Stimulated activated naive CD8-positive, alpha-beta T cell treated with anti-CD3 and anti-CD28 coated beads, Interleukin-15, amount 100 ng/mL, for 72 hours (primary cell): Measurements from ENCODE around the gene MYADM.
"Not testable (repeated sequence)": the region's sequence is repeated elsewhere in the genome, so short reads cannot be mapped to it uniquely, and the experiment has no call there.

Experiments used
- ATAC-seq: fragments of 150-1000 bp; cut with Tn5 transposase; 2 replicates; pipeline ENCODE4 v1.10.0; 2021; ENCODE audit warnings: mild to moderate bottlenecking, moderate library complexity
- DNase-seq, 2 donors: peaks; one replicate each; pipeline ENCODE4 v3.0.0; 2021 to 2022
- H3K27ac Mint-ChIP-seq, 2 donors: one replicate each; pipeline ENCODE4 v1.8.0; 2022; ENCODE audit warnings: mild to moderate bottlenecking in 2 of 2, mixed read lengths in 2 of 2, moderate library complexity in 2 of 2
- H3K27me3 Mint-ChIP-seq: one replicate; pipeline ENCODE4 v1.8.0; 2022; ENCODE audit warnings: mixed read lengths
- H3K4me1 Mint-ChIP-seq: one replicate; pipeline ENCODE4 v1.8.0; 2022; ENCODE audit warnings: mild to moderate bottlenecking, mixed read lengths
- H3K4me3 Mint-ChIP-seq, 2 donors: one replicate each; pipeline ENCODE4 v1.8.0; 2022; ENCODE audit warnings: mild to moderate bottlenecking in 2 of 2, mixed read lengths in 2 of 2, moderate library complexity in 1 of 2
- H3K9me3 Mint-ChIP-seq, 2 donors: one replicate each; pipeline ENCODE4 v1.8.0; 2022; ENCODE audit warnings: mixed read lengths in 2 of 2

Gene MYADM, protein sequence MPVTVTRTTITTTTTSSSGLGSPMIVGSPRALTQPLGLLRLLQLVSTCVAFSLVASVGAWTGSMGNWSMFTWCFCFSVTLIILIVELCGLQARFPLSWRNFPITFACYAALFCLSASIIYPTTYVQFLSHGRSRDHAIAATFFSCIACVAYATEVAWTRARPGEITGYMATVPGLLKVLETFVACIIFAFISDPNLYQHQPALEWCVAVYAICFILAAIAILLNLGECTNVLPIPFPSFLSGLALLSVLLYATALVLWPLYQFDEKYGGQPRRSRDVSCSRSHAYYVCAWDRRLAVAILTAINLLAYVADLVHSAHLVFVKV

DNA sequence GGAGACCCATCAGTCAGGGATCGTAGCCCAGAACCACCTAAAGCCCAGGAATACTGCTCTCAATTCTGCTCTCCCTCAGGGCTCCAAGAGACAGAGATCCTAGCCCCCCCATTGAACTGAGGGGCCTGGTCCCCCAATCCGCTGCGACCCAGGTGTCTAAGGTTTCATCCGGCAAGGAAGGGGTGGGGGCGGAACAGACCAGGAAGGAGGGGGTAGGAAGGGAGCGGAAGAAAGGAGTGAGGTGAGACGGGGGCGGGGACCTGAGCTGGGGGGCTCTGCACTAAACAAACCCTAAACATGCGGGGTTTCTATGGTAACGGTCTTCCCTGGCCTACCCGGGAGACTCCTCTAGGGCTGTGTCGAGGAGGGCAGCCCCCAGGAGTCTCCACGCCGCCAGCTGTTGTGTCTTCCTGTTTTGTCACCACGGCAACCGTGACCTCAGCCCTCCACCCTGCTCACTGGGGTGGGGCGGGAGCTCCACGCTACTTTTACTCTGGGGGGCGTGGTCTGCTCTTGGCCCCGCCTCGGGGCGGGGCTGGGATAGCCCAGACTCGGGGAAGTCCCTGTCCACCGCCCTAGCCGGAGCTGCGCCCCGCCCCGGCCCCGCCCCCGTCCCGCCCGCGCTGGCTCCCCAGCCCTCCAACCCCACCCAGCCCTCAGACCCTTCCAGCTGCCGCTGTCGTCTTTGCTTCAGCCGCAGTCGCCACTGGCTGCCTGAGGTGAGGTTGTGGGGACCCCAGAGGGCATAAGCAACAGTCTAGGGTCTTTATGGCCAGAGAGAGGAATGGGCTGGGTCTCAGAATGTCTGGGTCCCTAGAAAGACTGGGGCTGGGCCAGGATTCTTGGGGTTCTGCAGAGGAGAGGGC, at the start of gene MYADM:
TSS of gene MYADM (plus strand) at position 659 of the 866 bp plus-strand sequence. CDS start 5,647 bp downstream, outside the sequence.
- Mint-ChIP-seq H3K4me3 (peak within 1 kb of the TSS; percentile 92 to 98), H3K27ac (peak within 1 kb of the TSS; percentile 99), H3K4me1 (peaks cover 45% of the 10 kb centered on the region), H3K27me3 (no peaks in the 10 kb centered on the region), H3K9me3 (no peaks in the 10 kb centered on the region)
- DNase-seq = peak; percentile 99
- peak; percentile 89 for ATAC-seq

DNA sequence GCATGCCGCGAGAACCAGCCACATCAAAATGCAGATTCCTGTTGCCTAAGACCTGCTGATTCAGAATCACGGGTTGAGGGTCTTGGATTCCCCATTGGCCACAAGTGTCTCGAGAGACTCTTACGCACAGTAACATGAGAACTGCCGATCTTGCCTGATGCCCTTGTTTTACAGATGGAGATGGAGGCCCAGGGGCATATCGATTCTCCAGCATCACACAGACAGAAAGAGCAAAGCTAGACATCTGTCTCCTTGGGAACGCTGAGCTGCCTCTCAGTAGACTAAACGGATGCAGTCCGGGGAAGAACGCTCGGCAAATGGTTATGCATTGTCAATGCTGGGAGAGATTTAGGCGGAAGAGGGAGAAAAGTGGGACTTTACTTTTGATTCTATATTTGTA, 48.9 kb upstream of the MYADM start:
- Mint-ChIP-seq H3K4me3 (no peak overlapping the region), H3K4me1 (peaks cover under 1% of the 10 kb centered on the region), H3K9me3 (no peaks in the 10 kb centered on the region), H3K27ac (no peak overlapping the region), H3K27me3 (peaks cover 4% of the 10 kb centered on the region)
- DNase-seq (no peak), ATAC-seq (no peak)

DNA sequence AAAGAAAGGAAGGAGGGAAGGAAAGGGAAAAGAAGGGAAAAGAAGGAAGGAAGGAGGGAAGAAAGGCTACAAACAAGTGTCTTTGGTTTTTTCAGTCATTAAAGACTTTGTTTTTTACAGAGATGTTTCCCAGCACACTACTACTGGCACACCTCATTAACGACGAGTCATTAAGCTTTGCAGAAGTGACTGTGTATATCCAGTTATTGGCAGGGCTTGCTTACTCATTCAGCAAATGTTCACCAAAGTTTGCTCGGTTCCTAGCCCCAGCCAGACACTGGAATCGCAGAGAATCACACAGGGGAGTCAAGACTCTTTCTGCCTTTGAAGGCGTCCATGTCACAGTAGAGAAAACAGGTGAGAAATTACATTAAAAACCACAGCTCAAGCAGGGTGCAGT, 47.8 kb upstream of the MYADM start:
- Mint-ChIP-seq H3K4me3 (no peak overlapping the region), H3K9me3 (no peaks in the 10 kb centered on the region), H3K27me3 (peaks cover 15% of the 10 kb centered on the region), H3K4me1 (peaks cover 10% of the 10 kb centered on the region), H3K27ac (no peak overlapping the region)
- ATAC-seq (no peak), DNase-seq (no peak)

DNA sequence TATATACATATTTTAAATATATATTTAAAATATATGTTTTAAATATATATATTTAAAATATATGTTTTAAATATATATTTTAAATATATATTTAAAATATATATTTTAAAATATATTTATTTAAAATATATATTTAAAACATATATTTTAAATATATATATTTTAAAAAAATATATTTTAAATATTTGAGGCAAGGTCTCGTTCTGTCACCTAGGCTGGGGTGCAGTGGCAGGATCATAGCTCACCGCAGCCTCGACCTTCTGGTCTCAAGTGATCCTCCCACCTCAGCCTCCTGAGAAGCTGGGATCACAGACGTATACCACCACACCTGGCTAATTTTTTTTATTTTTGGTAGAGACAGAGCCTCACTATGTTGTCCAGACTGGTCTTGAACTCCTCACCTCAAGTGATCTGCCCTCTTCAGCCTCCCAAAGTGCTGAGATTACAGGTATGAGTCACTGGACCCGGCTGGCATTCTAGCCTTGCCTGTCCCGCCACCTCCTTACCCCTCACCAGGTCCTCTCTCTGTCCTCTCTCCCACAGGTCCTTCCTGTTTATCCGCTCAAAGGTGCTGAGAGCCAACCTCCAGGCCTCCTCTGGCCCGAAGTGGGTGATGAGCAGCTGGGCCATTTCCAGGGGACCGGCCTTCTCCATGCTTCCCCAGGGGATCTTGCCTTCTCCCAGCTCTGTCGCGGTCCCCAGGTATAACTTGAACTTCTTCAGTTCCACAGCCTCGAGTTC, 44.1 kb upstream of the MYADM start:
- H3K27ac Mint-ChIP-seq = peak overlapping the region in 1 of 2 donors; percentile 27
- H3K27me3 Mint-ChIP-seq = peaks cover 32% of the 10 kb centered on the region
- H3K4me1 Mint-ChIP-seq = peaks cover 10% of the 10 kb centered on the region
- no peaks in the 10 kb centered on the region for H3K9me3 Mint-ChIP-seq
- no peak for DNase-seq
- no peak for ATAC-seq
- H3K4me3 Mint-ChIP-seq = peak overlapping the region; percentile 54 to 72

DNA sequence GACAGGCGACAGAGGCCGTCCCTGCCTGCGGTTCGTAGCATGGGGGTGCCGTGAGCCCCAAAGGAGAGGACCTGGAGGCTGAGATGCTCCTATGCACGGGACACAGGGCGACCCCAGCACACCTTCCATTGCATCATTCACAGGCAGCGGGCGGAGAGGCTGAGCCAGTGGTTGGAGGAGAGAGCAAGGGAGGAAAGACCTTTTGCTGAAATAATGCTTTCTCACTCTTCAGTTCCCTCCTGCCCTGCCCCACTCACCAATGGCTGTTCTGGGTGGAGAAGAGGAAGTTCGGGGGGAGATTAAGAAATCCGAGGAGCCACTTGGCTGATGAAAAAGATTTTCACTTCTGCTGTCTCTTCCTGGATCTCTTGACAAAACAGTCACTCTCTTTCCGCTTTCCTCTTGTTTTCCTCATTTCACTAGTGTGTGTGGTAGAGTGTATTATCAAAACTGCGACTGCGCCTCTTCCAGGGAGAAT, 43.5 kb upstream of the MYADM start, which contains the start of gene NLRP12:
TSS of gene NLRP12 (minus strand) at position 181 of the 478 bp plus-strand sequence. CDS start at position 41, 140 bp downstream.
- H3K27ac Mint-ChIP-seq = peak within 1 kb of the TSS in 1 of 2 donors; percentile 27
- H3K9me3 Mint-ChIP-seq = no peaks in the 10 kb centered on the region
- H3K27me3 Mint-ChIP-seq = peaks cover 32% of the 10 kb centered on the region
- ATAC-seq = no peak
- H3K4me3 Mint-ChIP-seq = peak within 1 kb of the TSS; percentile 54 to 72
- peak in 1 of 2 donors; percentile 20 for DNase-seq
- H3K4me1 Mint-ChIP-seq = peaks cover 10% of the 10 kb centered on the region

DNA sequence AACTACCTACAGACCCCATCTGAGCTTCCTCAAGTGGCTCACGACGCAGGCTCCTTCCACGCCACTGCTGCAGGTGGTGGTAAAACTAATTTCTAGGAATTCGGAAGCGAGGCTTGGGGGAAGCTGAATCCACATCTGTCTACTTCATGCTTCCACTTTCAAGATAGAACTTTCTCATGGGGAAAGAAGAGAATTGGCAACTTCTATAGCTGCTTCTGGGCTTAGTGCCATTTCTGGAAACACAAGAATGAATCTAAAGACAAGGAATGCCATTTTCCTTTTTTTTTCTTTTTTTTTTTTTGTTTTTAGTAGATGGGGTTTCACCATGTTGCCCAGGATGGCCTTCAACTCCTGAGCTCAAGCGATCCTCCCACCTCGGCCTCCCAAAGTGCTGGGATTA, 40.8 kb upstream of the MYADM start:
- Mint-ChIP-seq H3K9me3 (no peaks in the 10 kb centered on the region), H3K27ac (no peak overlapping the region), H3K4me3 (no peak overlapping the region), H3K4me1 (peaks cover 10% of the 10 kb centered on the region), H3K27me3 (peaks cover 43% of the 10 kb centered on the region)
- ATAC-seq = no peak
- DNase-seq = no peak

DNA sequence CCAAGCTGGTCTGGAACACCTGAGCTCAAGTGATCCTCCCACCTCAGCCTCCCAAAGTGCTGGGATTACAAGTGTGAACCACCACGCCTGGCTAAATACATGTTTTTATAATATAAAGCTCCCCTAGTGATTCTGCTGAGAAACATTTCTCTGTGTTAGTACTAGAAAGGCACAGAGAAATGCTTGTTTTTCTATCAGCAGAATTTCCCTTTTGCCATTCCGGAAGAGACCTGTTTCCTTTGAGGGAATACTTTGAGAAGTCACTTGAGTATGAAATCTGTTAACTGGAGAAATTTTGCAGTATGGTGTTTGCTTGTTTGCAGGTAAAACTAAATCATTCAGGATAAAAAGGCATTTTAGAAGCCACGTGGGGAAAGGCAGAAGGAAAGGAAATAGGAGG, 39.2 kb upstream of the MYADM start:
- Mint-ChIP-seq H3K4me1 (peaks cover 10% of the 10 kb centered on the region), H3K4me3 (no peak overlapping the region), H3K9me3 (no peaks in the 10 kb centered on the region), H3K27me3 (peaks cover 59% of the 10 kb centered on the region), H3K27ac (no peak overlapping the region)
- DNase-seq = no peak
- no peak for ATAC-seq

DNA sequence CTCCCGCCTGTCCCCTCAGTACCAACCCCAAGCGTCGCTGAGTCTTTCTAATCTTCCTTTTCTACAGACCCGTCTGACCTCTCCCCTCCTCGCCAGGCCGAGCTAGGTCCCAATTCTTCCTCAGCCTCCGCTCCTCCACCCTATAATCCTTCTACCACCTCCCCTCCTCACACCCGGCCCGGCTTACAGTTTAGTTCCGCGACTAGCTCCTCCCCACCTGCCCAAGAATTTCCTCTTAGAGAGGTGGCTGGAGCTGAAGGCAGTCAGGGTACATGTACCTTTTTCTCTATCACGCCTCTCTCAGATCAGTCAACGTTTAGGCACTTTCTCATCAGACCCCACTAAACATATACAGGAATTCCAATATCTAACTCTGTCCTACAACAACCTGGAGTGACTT, 34.8 kb upstream of the MYADM start:
- ATAC-seq, H3K27ac Mint-ChIP-seq, H3K4me3 Mint-ChIP-seq, DNase-seq, H3K4me1 Mint-ChIP-seq, H3K9me3 Mint-ChIP-seq: not testable (repeated sequence)
- H3K27me3 Mint-ChIP-seq = peaks cover 44% of the 10 kb centered on the region

DNA sequence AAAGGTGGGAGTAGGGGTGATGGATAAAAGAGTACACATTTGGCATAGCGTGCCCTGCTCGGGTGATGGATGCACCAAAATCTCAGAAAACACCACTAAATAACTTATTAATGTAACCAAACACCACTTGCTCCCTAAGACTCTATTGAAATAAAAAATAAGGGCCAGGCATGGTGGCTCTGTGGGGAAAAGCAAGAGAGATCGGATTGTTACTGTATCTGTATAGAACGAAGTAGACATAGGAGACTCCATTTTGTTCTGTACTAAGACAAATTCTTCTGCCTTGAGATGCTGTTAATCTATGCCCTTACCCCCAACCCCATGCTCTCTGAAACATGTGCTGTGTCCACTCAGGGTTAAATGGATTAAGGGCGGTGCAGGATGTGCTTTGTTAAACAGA, 29.2 kb upstream of the MYADM start:
- not testable (repeated sequence) for H3K4me3 Mint-ChIP-seq, H3K9me3 Mint-ChIP-seq, H3K4me1 Mint-ChIP-seq, DNase-seq, ATAC-seq
- H3K27ac Mint-ChIP-seq = peak overlapping the region in 1 of 2 donors; percentile 27
- H3K27me3 Mint-ChIP-seq = peaks cover 23% of the 10 kb centered on the region

DNA sequence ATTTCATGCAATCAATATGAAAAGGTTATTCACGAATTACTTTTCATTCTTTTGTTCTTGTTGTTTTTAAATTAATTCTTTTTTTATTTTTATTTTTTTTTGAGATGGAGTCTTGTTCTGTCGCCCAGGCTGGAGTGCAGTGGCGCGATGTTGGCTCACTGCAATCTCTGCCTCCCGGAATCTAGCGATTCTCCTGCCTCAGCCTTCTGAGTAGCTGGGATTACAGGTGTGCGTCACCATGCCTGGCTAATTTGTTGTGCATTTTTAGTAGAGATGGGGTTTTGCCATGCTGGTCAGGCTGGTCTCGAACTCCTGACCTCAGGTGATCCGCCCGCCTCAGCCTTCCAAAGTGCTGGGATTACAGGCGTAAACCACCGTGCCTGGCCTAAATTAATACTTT, 27.4 kb upstream of the MYADM start:
- ATAC-seq, H3K27me3 Mint-ChIP-seq, H3K4me3 Mint-ChIP-seq, H3K27ac Mint-ChIP-seq, H3K9me3 Mint-ChIP-seq, DNase-seq, H3K4me1 Mint-ChIP-seq: not testable (repeated sequence)

DNA sequence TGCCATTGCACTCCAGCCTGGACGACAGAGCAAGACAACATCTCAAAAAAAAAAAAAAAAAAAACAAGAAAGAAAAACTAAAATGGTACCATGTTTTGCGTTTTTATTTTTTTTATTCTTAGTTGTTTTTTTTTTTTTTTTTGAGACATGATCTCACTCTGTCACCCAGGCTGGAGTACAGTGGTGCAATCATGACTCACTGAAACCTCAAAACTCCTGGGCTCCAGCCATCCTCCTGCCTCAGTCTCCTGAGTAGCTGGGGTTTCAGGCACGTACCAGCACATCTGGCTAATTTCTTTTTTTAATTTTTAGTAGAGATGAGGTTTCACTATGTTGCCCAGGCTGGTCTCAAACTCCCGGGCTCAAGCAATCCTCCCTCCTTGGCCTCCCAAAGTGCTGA, 26.8 kb upstream of the MYADM start:
- H3K4me3 Mint-ChIP-seq, H3K9me3 Mint-ChIP-seq, DNase-seq, H3K27me3 Mint-ChIP-seq, H3K4me1 Mint-ChIP-seq, H3K27ac Mint-ChIP-seq, ATAC-seq: not testable (repeated sequence)

DNA sequence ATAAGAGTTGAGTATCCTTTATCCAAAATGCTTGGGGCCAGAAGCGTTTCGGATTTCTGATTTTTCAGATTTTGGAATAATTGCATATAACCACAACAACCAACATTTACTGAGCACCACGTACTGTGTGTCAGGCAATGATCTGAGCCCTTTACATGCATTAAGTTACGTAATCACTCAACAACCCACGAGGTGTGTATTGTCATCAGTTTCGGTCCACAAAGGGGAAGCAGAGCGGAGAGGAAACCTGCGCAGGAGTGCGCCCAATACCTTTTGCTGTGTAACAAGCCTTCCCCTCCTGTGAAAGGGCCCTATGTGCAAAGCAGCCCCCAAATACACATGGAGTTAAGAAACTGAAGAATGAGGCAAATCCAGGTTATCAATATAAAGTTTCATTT, 22.8 kb upstream of the MYADM start:
- Mint-ChIP-seq H3K4me1 (no peaks in the 10 kb centered on the region), H3K4me3 (no peak overlapping the region), H3K27me3 (peaks cover 29% of the 10 kb centered on the region), H3K27ac (no peak overlapping the region), H3K9me3 (no peaks in the 10 kb centered on the region)
- DNase-seq (no peak), ATAC-seq (no peak)

DNA sequence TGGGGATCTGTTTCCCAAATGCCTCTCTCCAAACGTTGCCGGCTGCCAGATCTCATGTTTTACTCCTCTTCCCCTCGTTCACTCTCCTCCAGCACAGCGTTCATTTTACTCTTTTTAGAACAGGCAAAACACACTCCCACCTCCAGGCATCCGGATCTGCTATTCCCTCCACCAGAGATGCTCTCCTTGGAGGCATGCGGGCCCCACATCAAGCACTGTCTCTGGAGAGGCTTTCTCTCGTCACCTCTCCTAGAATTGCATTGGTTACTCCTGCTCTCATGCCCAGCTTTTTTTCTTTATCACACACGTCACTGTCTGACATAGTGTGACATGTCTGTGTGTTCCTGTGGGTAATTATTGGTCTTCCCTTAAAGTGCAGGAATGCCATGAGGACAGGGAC, 20.1 kb upstream of the MYADM start:
- peaks cover 9% of the 10 kb centered on the region for H3K4me1 Mint-ChIP-seq
- peaks cover 46% of the 10 kb centered on the region for H3K27me3 Mint-ChIP-seq
- H3K27ac Mint-ChIP-seq = no peak overlapping the region
- ATAC-seq = no peak
- no peak overlapping the region for H3K4me3 Mint-ChIP-seq
- no peaks in the 10 kb centered on the region for H3K9me3 Mint-ChIP-seq
- no peak for DNase-seq

DNA sequence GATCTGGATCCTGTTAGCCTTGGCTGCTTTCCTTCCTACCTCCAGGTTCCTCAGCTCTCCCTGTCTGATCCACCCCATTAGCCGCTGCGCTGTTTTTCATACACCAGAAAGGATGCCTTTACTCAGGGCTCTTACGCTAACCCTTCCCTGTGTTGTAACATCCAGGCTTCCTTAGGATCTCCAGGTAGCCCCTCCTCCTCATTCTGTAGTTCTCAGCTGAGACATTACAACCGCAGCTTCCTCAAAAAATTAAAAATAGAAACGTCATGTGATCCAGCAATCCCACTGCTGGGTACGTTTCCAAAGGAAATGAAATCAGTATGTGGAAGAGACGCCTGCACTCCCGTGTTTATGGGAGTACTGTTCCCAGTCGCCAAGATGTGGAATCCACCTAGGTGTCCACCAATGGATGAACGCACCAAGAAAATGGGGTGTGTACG, 18.4 kb upstream of the MYADM start:
- DNase-seq (no peak), ATAC-seq (no peak)
- peaks cover 50% of the 10 kb centered on the region for H3K27me3 Mint-ChIP-seq
- no peak overlapping the region for H3K4me3 Mint-ChIP-seq
- H3K27ac Mint-ChIP-seq = no peak overlapping the region
- no peaks in the 10 kb centered on the region for H3K9me3 Mint-ChIP-seq
- H3K4me1 Mint-ChIP-seq = peaks cover 12% of the 10 kb centered on the region

DNA sequence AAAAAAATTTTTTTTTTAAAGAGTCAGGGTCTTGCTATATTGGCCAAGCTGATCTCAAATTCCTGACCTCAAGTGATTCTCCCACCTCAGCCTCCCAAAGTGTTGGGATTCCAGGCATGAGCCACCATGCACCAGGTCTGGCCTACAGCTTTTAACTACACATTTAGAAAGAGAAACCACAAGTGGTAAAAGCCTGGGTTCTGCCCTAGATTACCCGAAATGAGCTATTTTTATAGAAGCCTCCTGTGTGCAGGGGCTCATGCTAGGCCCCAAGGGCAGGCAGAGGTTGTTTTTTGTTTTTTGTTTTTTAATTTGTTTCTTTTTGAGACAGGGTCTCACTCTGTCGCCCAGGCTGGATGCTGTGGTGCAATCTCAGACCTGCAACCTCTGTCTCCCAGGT, 14.0 kb upstream of the MYADM start:
- Mint-ChIP-seq H3K27me3 (peaks cover 43% of the 10 kb centered on the region), H3K27ac (no peak overlapping the region), H3K9me3 (no peaks in the 10 kb centered on the region), H3K4me1 (peaks cover 12% of the 10 kb centered on the region), H3K4me3 (no peak overlapping the region)
- ATAC-seq = no peak
- no peak for DNase-seq
